Mucosa of stomach (tissue), 1 donor: ENCODE measurements around the gene PSRC1.
"Not testable (repeated sequence)": the region's sequence is repeated elsewhere in the genome, so short reads cannot be mapped to it uniquely, and the experiment has no call there.

Experiments used
- H3K27me3 ChIP-seq: one replicate; pipeline ENCODE4 v1.7.0; 2013; ENCODE audit warnings: mild to moderate bottlenecking, low read length; ENCODE audit not compliant: control insufficient read depth, insufficient read depth
- H3K36me3 ChIP-seq: one replicate; pipeline ENCODE4 v1.7.0; 2013; ENCODE audit warnings: low read length; ENCODE audit not compliant: control insufficient read depth, insufficient read depth
- H3K4me1 ChIP-seq: one replicate; pipeline ENCODE4 v1.7.0; 2013; ENCODE audit warnings: mild to moderate bottlenecking, low read length; ENCODE audit not compliant: control insufficient read depth, insufficient read depth
- H3K4me3 ChIP-seq: one replicate; pipeline ENCODE4 v1.7.0; 2013; ENCODE audit warnings: low read length
- H3K9ac ChIP-seq: one replicate; pipeline ENCODE4 v1.7.0; 2013; ENCODE audit warnings: mild to moderate bottlenecking, low read length, moderate library complexity
- H3K9me3 ChIP-seq: one replicate; pipeline ENCODE4 v1.7.0; 2013; ENCODE audit warnings: mild to moderate bottlenecking, low read length, moderate library complexity; ENCODE audit not compliant: control insufficient read depth
- donor health status: Pancreatic carcinoma.

PSRC1 gene

GRCh38 chr1:109306832-109307273 is 23.9 kb upstream of the PSRC1 start, which contains the start of gene MYBPHL:
Gene MYBPHL, minus strand, starts transcription at chr1:109307011. Its CDS starts 20 bp downstream, at chr1:109306991.
- Histone ChIP-seq H3K4me3 (no peak within 1 kb of the TSS), H3K4me1 (peaks cover 13% of the 10 kb centered on the region)

DNA sequence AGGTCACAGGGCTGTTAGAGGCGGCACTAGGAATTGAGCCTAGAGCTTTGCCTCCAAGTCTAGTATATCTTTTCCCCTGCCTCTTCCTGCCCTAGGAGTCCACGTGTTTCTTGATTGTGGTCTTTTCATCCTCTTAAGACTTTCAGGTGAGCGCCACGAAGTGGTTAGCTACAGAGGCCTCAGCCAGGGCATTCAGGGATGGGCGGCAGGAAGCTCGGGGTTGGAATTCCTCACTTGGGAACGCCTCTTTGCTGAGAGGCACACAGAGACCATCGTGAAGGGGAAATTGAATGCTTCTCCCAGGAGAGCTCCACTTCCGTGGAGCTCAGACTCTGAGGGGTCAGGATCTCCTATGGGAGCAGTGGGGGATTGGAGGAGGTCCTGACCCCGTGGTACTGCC is 23.0 kb upstream of the PSRC1 start:
- not testable (repeated sequence) for H3K36me3 ChIP-seq, H3K9ac ChIP-seq, H3K4me3 ChIP-seq, H3K9me3 ChIP-seq, H3K27me3 ChIP-seq
- peaks cover 13% of the 10 kb centered on the region for H3K4me1 ChIP-seq

More at GRCh38 chr1:109306832-109307273, 23.9 kb upstream of the PSRC1 start, which contains the start of gene MYBPHL:
- Histone ChIP-seq H3K36me3 (no peaks in the 10 kb centered on the region), H3K27me3 (no peaks in the 10 kb centered on the region), H3K9me3 (no peaks in the 10 kb centered on the region), H3K9ac (no peak within 1 kb of the TSS)

DNA sequence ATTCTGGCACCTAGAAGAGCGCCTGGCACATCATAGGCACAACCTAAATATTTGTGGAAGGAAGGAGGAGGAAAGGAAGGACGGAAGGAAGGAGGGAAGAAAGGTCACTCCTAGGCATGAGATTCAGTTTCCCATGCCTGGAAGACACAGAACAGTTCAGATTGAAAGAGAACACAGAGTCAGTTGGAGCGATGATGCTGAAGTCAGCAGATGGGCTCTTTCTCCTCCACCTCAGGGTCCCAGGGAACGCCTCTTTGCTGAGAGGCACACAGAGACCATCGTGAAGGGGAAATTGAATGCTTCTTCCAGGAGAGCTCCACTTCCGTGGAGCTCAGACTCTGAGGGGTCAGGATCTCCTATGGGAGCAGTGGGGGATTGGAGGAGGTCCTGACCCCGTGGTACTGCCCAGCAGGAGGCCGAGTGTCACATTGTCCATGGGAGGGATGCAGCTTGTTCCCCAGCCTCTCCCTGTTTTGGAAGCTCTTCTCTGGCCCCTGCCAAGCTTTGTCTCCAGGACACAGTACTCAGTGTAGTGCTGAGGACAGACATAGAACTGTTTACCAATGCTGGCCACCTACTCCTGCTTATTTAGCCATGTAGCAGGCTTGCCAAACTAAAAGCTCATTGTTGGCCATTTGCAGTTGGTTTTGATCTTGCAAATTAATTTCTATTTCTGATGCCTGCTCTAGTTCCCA is 21.4 kb upstream of the PSRC1 start:
- Histone ChIP-seq H3K4me1 (peaks cover 13% of the 10 kb centered on the region), H3K27me3 (no peaks in the 10 kb centered on the region), H3K4me3 (no peak overlapping the region), H3K36me3 (no peaks in the 10 kb centered on the region), H3K9me3 (no peaks in the 10 kb centered on the region), H3K9ac (no peak overlapping the region)

DNA sequence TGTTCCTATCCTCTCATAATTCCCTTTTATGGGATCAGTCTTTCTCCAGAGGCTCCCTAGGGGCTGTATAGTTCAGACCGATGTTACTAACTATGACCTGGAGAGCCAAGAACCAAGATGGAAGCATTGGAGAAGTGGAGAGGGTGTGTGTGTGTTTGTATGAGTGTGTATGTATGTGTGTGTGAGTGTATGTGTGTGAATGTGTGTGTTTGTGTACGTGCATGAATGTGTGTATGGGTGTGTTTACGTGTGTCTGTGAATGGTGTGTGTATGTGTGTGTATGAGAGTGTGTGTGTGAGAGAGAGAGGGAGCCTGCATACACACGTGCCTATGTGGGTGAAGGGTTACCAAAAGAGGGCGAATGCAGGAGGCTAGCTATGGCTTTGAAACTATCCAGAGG is 18.9 kb upstream of the PSRC1 start:
- Histone ChIP-seq H3K9me3 (no peaks in the 10 kb centered on the region), H3K4me1 (peaks cover 3% of the 10 kb centered on the region), H3K4me3 (no peak overlapping the region), H3K36me3 (no peaks in the 10 kb centered on the region), H3K27me3 (no peaks in the 10 kb centered on the region), H3K9ac (no peak overlapping the region)

DNA sequence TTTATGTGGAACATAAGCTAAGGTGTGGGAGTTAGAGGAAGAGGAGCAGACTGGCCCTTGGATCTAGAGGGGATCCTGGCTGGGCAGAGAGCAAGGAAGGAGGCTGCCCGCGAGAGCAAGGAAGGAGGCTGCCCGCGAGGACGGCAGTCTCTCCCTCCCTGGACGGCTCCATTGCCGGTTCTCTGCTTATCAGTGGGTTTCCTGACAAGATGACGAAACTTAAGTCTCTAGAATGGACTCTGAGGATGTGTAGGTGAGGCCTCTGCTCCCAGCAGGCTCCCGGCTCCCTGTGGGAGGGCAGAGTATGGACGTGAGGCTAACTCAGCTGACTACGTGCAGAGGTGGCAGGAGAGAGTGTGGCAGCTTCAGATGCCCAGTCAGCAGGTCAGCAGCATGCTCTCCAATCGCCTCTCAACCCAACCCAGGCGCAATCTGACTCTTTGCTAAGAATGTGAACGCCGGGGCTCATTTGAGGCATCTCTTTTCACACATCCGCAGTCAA is 17.8 kb upstream of the PSRC1 start:
- Histone ChIP-seq H3K9me3 (no peaks in the 10 kb centered on the region), H3K27me3 (no peaks in the 10 kb centered on the region), H3K4me1 (no peaks in the 10 kb centered on the region), H3K4me3 (no peak overlapping the region), H3K9ac (no peak overlapping the region), H3K36me3 (no peaks in the 10 kb centered on the region)

DNA sequence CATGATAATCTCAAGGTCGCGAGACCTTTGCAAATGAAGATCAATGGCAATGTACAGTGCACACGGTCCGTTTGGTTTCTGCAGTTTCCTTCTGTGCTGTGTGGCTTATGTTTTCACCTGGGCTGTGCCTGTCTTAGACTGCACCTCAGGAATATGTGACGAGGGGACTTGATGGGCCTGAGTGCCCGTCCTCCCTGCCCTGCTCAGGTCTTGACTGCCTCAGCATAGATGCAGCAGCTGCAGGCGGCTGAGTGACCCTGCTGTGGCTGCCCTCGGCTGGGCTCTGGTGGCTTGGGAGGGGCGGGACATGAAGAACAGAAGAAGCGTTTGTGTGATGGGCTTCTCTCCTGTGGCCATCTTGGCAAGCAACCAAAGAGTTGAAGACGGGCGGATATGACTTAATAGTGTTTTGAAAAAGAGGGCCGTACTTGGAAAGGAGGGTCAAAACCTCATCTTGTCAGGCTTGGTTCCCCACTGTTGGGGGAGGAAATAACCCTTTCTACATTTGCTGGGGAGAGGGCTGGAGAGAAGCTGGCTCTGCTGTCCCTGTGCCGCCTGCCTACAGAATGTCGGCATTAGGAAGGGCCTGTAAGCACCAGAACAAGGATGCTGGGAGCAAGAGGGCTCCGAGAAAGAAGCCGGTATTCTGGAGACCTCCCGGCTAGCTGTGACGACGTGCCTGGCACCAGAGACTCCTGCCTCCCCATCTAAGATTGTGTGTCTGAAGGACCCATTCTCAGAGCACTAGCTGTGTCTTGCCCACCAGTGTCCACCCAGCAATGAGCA is 16.8 kb upstream of the PSRC1 start:
- Histone ChIP-seq H3K4me1 (no peaks in the 10 kb centered on the region), H3K27me3 (no peaks in the 10 kb centered on the region), H3K36me3 (no peaks in the 10 kb centered on the region), H3K4me3 (no peak overlapping the region), H3K9ac (no peak overlapping the region), H3K9me3 (no peaks in the 10 kb centered on the region)

DNA sequence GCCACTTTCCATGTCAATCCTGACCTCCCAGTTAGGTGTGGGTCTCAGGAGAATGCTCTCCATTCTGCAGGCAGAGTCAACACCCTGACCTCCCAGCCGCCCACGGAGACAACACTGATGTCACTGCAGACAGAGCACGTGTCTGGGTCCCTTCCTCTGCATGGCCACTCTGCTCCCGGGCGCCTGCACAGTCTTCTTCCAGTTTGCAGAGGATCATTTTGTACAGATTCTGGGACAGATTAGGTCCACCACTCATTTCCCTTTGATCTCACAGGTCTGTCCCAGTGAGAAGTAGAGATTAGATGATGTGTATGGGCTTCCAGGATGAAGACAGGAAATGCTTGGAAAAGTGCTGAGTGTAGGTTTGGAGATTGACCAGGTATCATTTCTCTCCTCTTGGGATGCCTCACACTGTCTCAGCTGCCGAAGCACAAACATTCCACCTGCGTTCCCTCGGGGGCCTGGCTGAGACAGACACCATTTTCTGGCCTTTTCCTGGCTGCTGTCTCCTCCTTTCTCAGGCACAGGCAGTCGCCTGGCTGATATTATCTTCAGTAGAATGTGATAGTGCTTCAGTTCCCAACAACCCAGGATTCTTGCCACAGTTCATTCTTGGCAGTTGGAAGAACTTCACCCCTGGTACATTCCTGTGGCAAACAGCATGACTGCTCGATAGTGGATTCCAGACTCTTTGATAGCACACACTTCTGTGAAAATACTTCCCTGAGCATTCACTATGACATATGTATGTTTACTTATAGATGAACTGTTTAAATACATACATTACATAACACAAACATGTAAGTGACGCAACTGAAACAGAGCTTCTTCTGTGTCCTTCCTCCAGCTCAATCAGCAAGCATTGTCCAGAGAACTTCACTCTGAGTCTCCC is 16.0 kb upstream of the PSRC1 start:
- H3K4me3 ChIP-seq, result no peak overlapping the region

GRCh38 chr1:109296782-109297181 is 13.8 kb upstream of the PSRC1 start:
- Histone ChIP-seq H3K9me3 (no peaks in the 10 kb centered on the region), H3K27me3 (no peaks in the 10 kb centered on the region), H3K36me3 (no peaks in the 10 kb centered on the region), H3K9ac (no peak overlapping the region), H3K4me3 (no peak overlapping the region), H3K4me1 (no peaks in the 10 kb centered on the region)

More for the DNA sequence above, 16.0 kb upstream of the PSRC1 start:
- no peak overlapping the region for H3K9ac ChIP-seq
- H3K36me3 ChIP-seq, result no peaks in the 10 kb centered on the region
- no peaks in the 10 kb centered on the region for H3K9me3 ChIP-seq
- no peaks in the 10 kb centered on the region for H3K4me1 ChIP-seq
- H3K27me3 ChIP-seq, result no peaks in the 10 kb centered on the region

DNA sequence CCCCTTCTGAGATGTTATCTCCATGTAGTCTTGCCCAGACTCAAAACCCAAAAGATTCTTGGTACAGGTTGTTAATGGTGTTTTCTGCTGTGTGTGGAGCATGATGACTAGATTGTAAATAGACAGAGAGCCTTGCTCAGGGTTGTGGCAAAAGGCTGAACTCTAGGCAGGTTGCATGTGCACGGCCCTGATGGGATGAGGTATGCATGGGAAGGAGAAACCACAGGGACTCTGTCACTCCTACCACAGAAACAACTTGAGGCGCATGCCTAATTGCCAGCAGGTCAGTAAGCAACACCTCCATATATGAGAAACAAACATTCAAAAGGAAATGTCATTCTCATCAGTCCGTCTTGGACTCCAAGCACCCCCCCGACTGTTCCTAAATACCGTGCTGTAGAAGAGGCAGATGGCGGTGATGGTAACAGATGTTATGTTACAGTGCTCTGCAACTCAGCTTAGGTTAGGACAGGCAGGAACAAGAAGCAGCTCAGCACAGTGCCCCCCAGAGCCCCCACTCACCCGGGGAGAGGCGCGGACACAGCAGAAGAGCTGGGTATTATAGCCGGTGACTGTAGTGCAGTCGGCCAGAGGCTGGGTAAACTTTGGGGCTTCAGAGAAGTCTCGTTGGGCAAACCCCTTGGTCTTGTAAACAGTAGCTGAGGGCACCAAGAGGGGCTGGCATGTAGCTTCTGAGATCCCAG is 12.9 kb upstream of the PSRC1 start:
- no peaks in the 10 kb centered on the region for H3K9me3 ChIP-seq

GRCh38 chr1:109294481-109294880 is 11.5 kb upstream of the PSRC1 start:
- Histone ChIP-seq H3K9me3 (no peaks in the 10 kb centered on the region), H3K4me3 (no peak overlapping the region), H3K27me3 (no peaks in the 10 kb centered on the region), H3K4me1 (no peaks in the 10 kb centered on the region), H3K36me3 (no peaks in the 10 kb centered on the region), H3K9ac (no peak overlapping the region)

More for the DNA sequence above, 12.9 kb upstream of the PSRC1 start:
- no peak overlapping the region for H3K9ac ChIP-seq
- no peak overlapping the region for H3K4me3 ChIP-seq
- no peaks in the 10 kb centered on the region for H3K4me1 ChIP-seq
- no peaks in the 10 kb centered on the region for H3K27me3 ChIP-seq
- no peaks in the 10 kb centered on the region for H3K36me3 ChIP-seq

DNA sequence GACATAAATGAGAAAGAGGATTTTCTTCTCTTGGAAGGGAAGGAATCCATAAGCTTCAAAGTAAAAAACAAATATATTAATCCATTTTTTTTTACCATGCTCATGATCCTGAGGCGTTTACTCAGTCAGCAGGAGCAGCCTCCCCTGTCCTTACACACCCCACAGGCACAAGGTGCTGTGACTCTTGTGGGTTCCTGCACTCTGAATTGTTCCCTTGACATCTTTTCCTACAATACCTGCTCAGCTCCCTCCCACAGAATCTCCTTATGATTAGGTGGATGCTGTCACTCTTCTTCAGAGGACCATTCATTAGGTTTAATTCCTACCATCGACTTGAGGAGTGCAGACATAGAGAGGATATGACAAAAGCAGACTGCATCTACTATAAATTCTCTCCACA is 10.1 kb upstream of the PSRC1 start:
- no peaks in the 10 kb centered on the region for H3K36me3 ChIP-seq
- no peaks in the 10 kb centered on the region for H3K4me1 ChIP-seq

More for the DNA sequence above, 10.1 kb upstream of the PSRC1 start:
- no peak overlapping the region for H3K4me3 ChIP-seq
- H3K9ac ChIP-seq, result no peak overlapping the region
- H3K27me3 ChIP-seq, result no peaks in the 10 kb centered on the region
- H3K9me3 ChIP-seq, result no peaks in the 10 kb centered on the region
